Fibroblast of the aortic adventitia (primary cell): ENCODE measurements around the gene ARHGAP10. TPM values are rescaled to one million over a fixed set of nuclear protein-coding genes. Genes with fewer than 3 reads are reported as not detected.
A peak's percentile ranks its signal among the peaks of the same experiment; 100 is the strongest.

Experiments
- DNase-seq: peaks from one replicate; pipeline ENCODE4 v3.0.0-alpha.2; 2010; ENCODE audit warnings: low read depth
- H3K4me3 ChIP-seq: 2 replicates; pipeline ENCODE4 v1.5.1; 2011; ENCODE audit warnings: low read depth, mild to moderate bottlenecking, control low read depth, low read length, moderate library complexity
- CTCF ChIP-seq: IDR thresholded peaks from 2 replicates; pipeline ENCODE4 v1.5.1; 2011; ENCODE audit warnings: mild to moderate bottlenecking, low read length, control low read depth, inconsistent platforms; ENCODE audit not compliant: insufficient read depth
- total RNA-seq: library from RNA; depleted of rRNA; stranded (reverse); fragments of >200 nt; gene quantifications from 2 replicates; pipeline ENCODE4 v1.2.3, GENCODE V29; 2012; ENCODE audit warnings: low replicate concordance

Gene ARHGAP10
- total RNA-seq, 1 donor = 45.0 TPM

GRCh38 chr4:148054275-148054674, 322.4 kb downstream of the ARHGAP10 start:
- no peak for TF ChIP-seq CTCF

GRCh38 chr4:148055844-148056243, 324.0 kb downstream of the ARHGAP10 start:
- DNase-seq = no peak
- no peak overlapping the region for H3K4me3 ChIP-seq
- no peak for TF ChIP-seq CTCF

More at GRCh38 chr4:148054275-148054674, 322.4 kb downstream of the ARHGAP10 start:
- DNase-seq = no peak
- no peak overlapping the region for H3K4me3 ChIP-seq

- no peak for TF ChIP-seq CTCF
- no peak overlapping the region for H3K4me3 ChIP-seq
- peak; percentile 67 for DNase-seq
Observed at GRCh38 chr4:148056879-148057278, 325.0 kb downstream of the ARHGAP10 start.

GRCh38 chr4:148057516-148057915, 325.6 kb downstream of the ARHGAP10 start:
- no peak for DNase-seq
- no peak overlapping the region for H3K4me3 ChIP-seq
- no peak for TF ChIP-seq CTCF

GRCh38 chr4:148057984-148058859, 326.3 kb downstream of the ARHGAP10 start:
- no peak overlapping the region for H3K4me3 ChIP-seq
- no peak for TF ChIP-seq CTCF

GRCh38 chr4:148059617-148060180, 327.8 kb downstream of the ARHGAP10 start:
- no peak for TF ChIP-seq CTCF
- DNase-seq = no peak
- no peak overlapping the region for H3K4me3 ChIP-seq

More at GRCh38 chr4:148057984-148058859, 326.3 kb downstream of the ARHGAP10 start:
- DNase-seq = no peak
